Activated naive CD4-positive, alpha-beta T cell treated with anti-CD3 and anti-CD28 coated beads for 36 hours (primary cell): Measurements from ENCODE around the gene SNUPN. TPM values are rescaled to one million over a fixed set of nuclear protein-coding genes. Genes with fewer than 3 reads are reported as not detected.
A peak's percentile ranks its signal among the peaks of the same experiment; 100 is the strongest.

Experiments
- CTCF ChIA-PET: fragments of 350-600 bp; sonication (Branson Sonifier 250); formaldehyde crosslinking; loops from one replicate; lab custom pipeline; 2021; ENCODE audit warnings: antibody characterized with exemption; lab: Charles Lee
- DNase-seq: peaks from one replicate; pipeline ENCODE4 v3.0.0-alpha.2; 2020
- H3K27ac Mint-ChIP-seq: one replicate; pipeline ENCODE4 v1.8.0; 2021; ENCODE audit warnings: mild to moderate bottlenecking, mixed read lengths
- H3K27me3 Mint-ChIP-seq: one replicate; pipeline ENCODE4 v1.8.0; 2021; ENCODE audit warnings: low read depth, mixed read lengths
- H3K36me3 Mint-ChIP-seq: one replicate; pipeline ENCODE4 v1.8.0; 2021; ENCODE audit warnings: low read depth, mixed read lengths
- H3K4me1 Mint-ChIP-seq: one replicate; pipeline ENCODE4 v1.8.0; 2021; ENCODE audit warnings: low read depth, mixed read lengths
- H3K4me3 Mint-ChIP-seq: one replicate; pipeline ENCODE4 v1.8.0; 2021; ENCODE audit warnings: mild to moderate bottlenecking, moderate library complexity, mixed read lengths
- H3K9me3 Mint-ChIP-seq: one replicate; pipeline ENCODE4 v1.8.0; 2021; ENCODE audit warnings: mixed read lengths
- intact Hi-C: fragments of 100-400 bp; cut with micrococcal nuclease; formaldehyde crosslinking; loops from one replicate; pipeline ENCODE4 v1.15.1; 2023
- total RNA-seq, 2 experiments: library from RNA; stranded (reverse); gene quantifications; one replicate each; pipeline ENCODE4 v1.2.3, GENCODE V29; 2021

SNUPN gene
- total RNA-seq, 2 experiments from 2014 or later, result 28.5 to 33.1 TPM

DNA sequence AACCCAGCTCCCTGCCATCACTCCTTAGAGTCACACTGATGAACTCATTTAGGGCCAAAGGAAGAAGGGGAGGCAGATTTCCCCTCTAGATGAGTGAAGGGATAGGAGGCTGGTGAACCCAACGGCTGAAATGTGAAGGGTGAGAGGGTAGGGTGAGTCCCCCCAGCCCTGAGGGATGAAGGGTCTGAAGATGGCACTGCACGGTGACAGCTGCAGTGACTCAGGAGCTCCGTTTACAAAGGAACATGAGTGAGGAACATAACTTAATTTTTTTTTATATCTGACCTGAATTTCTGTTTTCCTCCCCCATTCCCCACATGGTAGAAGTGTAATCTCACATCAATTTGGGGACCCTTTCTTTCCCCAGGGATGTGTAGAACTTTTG, 36.2 kb upstream of the SNUPN start:
- DNase-seq, result no peak
- no peaks in the 10 kb centered on the region for H3K36me3 Mint-ChIP-seq
- no peak overlapping the region for H3K27ac Mint-ChIP-seq
- no peaks in the 10 kb centered on the region for H3K9me3 Mint-ChIP-seq
- intact Hi-C loops, result no loop called here
- no peaks in the 10 kb centered on the region for H3K27me3 Mint-ChIP-seq
- no peaks in the 10 kb centered on the region for H3K4me1 Mint-ChIP-seq
- CTCF ChIA-PET, result no interaction called here
- no peak overlapping the region for H3K4me3 Mint-ChIP-seq

DNA sequence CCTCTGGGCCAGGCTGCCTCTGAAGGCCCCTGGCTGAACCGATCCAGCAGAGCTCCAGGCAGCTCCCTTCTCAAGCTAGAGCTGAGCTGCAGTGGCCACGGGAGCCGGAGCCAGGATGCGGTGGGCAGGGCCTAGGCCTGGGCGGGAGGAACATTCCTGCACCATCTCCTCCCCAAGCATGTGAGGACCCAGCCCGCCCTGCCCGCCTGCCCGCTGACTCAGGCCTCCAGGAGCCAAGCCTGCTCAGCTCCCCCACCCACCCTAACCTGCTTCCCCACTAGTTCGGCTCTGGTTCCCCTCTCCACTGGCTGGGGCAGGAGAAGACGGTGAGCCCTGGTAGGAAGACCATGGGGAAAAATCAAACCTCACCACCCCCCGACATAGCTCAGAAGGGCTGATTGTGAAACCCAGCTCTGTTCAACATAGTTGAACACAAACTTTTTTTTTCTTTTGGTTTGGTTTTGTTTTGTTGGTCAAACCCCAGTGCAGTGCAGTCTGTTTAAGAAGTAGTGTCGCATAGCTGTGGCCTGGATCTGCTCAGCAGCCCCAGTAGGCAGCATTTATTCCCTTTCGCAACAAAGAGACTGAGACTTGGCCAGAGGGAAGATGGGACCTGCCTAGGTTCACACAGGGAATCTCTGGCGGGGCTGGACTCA, 35.7 kb upstream of the SNUPN start:
- Mint-ChIP-seq H3K36me3 (no peaks in the 10 kb centered on the region), H3K27ac (no peak overlapping the region), H3K9me3 (no peaks in the 10 kb centered on the region), H3K27me3 (no peaks in the 10 kb centered on the region), H3K4me1 (no peaks in the 10 kb centered on the region), H3K4me3 (no peak overlapping the region)
- intact Hi-C loops, result no loop called here
- no peak for DNase-seq
- CTCF ChIA-PET, result no interaction called here

DNA sequence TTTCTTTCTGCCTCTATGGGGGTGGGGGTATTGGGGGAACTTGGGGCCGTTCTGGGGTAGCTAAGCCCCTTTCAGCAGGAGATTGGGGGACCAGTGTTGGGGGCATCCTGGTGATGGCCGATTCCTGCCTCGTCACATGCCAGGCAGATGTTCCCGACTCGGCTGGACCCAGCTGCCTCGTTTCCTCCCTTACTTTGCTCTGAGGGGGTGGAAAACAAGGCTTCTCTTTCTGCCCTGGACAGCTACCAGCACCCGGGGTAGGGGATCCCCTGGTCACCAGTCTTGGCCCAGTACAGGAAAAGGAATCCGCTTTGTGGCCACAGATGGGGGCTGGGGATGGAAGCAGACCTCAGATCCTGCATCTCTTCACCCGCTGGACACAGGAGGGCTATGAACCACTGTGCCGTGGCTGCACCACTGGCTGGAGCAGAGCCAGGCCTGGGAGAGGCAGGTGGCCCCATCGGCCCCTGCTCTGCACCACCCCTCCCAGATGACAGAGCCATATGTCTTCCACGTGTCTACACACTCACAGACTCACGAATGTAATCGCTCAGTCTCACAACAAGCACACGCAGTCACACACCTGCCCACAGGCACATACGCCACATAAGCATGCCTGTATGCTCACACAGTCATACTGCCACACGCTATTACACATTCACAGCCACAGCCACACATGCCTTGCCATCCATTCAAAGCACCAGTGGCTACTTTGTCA, 34.6 kb upstream of the SNUPN start:
- intact Hi-C loops, result no loop called here
- H3K27ac Mint-ChIP-seq, result no peak overlapping the region
- H3K9me3 Mint-ChIP-seq, result no peaks in the 10 kb centered on the region
- CTCF ChIA-PET, result no interaction called here
- DNase-seq, result no peak
- H3K4me1 Mint-ChIP-seq, result no peaks in the 10 kb centered on the region
- no peak overlapping the region for H3K4me3 Mint-ChIP-seq
- no peaks in the 10 kb centered on the region for H3K36me3 Mint-ChIP-seq
- no peaks in the 10 kb centered on the region for H3K27me3 Mint-ChIP-seq

DNA sequence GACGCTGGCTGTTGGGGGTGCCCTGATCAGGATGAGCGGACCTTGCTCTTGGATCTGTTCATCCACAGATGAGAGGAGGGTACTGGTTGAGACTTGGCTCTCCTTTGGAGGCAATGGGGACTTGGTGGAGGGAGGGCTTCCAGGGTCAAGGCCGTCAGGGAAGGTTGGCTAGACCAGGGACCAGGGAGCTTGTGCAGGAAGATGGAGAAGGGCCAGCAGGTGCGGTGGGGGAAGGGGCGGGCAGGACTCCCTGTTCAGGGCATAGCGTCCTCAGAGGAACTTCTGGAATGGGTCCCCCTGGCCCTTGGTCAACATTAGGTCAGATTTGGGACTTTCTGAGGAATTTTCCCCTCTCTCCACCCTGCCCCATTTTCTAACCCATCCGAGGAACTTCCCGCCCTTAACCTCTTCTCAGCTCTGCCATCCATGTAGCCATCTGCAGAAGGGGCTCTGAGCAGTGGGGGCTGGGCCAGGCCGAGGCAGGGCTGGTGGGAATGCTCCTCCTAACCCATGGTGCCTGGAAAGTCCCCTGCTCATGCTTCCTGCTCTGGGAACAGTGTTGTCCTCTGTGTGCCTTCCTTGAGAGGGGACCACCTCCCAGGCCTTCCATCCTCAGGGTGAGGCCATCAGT, 33.7 kb upstream of the SNUPN start:
- CTCF ChIA-PET, result no interaction called here
- Mint-ChIP-seq H3K4me3 (no peak overlapping the region), H3K4me1 (no peaks in the 10 kb centered on the region), H3K9me3 (no peaks in the 10 kb centered on the region), H3K27me3 (no peaks in the 10 kb centered on the region), H3K27ac (no peak overlapping the region), H3K36me3 (no peaks in the 10 kb centered on the region)
- intact Hi-C loops, result no loop called here
- DNase-seq, result no peak

GRCh38 chr15:75656813-75657212, 31.3 kb upstream of the SNUPN start:
- Mint-ChIP-seq H3K27me3 (no peaks in the 10 kb centered on the region), H3K36me3 (no peaks in the 10 kb centered on the region), H3K9me3 (no peaks in the 10 kb centered on the region), H3K4me1 (peaks cover 3% of the 10 kb centered on the region), H3K27ac (no peak overlapping the region), H3K4me3 (no peak overlapping the region)
- intact Hi-C loops, result no loop called here
- DNase-seq, result no peak
- CTCF ChIA-PET, result no interaction called here

- no peaks in the 10 kb centered on the region for H3K9me3 Mint-ChIP-seq
- intact Hi-C loops, result no loop called here
- no peak overlapping the region for H3K4me3 Mint-ChIP-seq
- CTCF ChIA-PET, result no interaction called here
- DNase-seq, result no peak
- no peaks in the 10 kb centered on the region for H3K36me3 Mint-ChIP-seq
- H3K27me3 Mint-ChIP-seq, result no peaks in the 10 kb centered on the region
- peaks cover 8% of the 10 kb centered on the region for H3K4me1 Mint-ChIP-seq
- no peak overlapping the region for H3K27ac Mint-ChIP-seq
Measured at GRCh38 chr15:75656331-75656730, 30.8 kb upstream of the SNUPN start.

DNA sequence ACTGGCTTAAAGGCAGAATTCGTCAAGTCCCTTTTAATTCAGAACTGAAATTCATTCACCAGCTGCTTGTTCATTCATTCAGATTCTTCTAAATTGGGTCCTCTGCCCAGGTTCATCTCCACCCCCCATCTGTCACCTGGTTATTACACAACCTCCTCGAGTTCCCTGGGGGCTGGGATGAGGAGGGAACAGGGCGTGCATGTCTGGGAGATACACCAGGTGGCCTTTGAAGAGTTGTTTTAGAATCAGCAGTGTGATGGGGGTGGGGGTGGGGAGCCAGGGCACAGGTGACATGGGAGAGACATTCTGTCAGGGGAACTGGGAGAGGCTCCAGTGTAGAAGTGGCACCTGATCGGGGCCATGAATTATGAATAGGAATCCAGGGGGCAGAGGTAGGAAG, 30.4 kb upstream of the SNUPN start:
- intact Hi-C loops, result no loop called here
- no peak for DNase-seq
- Mint-ChIP-seq H3K27ac (no peak overlapping the region), H3K4me3 (no peak overlapping the region), H3K36me3 (no peaks in the 10 kb centered on the region), H3K27me3 (no peaks in the 10 kb centered on the region), H3K9me3 (no peaks in the 10 kb centered on the region), H3K4me1 (peaks cover 12% of the 10 kb centered on the region)
- CTCF ChIA-PET, result no interaction called here

DNA sequence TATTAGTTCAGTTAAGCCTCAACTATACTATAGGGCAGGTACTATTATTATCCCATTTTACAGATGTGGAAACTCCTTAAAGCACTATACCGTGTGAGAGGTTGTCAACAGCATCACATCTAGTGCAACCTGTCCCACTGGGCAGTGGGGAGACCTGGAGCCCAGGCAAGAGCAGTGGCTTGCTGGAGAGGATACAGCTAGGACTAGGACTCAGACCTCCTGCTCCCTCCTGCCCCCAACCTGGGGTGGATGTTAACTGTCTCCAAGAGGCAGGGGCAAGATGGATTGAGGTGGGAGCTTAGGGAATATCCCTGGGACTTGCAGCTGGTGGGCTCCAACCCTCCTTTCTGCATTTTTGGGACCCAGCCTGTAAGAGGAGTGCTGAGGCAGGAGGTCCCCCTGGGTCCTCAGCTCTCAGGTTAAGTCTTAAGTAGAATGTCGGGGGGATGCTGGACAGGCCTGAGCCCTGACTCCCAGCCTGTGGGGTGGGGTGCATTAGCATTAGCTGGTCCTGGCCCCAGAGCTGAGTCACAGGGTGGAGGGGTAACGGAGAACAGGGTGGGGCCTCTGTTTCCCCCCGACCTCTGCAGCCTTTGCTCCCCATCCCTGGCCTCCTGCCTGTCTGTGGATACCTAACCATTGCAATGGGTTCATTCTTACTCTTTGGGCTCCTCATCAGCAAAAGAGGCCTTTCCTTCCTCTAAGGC, 28.8 kb upstream of the SNUPN start:
- no peaks in the 10 kb centered on the region for H3K27me3 Mint-ChIP-seq
- no peaks in the 10 kb centered on the region for H3K9me3 Mint-ChIP-seq
- H3K4me3 Mint-ChIP-seq, result no peak overlapping the region
- no peaks in the 10 kb centered on the region for H3K36me3 Mint-ChIP-seq
- no peak for DNase-seq
- H3K4me1 Mint-ChIP-seq, result peaks cover 13% of the 10 kb centered on the region
- intact Hi-C loops, result no loop called here
- CTCF ChIA-PET, result no interaction called here
- no peak overlapping the region for H3K27ac Mint-ChIP-seq

GRCh38 chr15:75653347-75653913, 27.9 kb upstream of the SNUPN start:
- Mint-ChIP-seq H3K36me3 (no peaks in the 10 kb centered on the region), H3K4me3 (no peak overlapping the region), H3K9me3 (no peaks in the 10 kb centered on the region), H3K27ac (no peak overlapping the region), H3K27me3 (no peaks in the 10 kb centered on the region), H3K4me1 (peaks cover 13% of the 10 kb centered on the region)
- intact Hi-C loops, result no loop called here
- no peak for DNase-seq
- CTCF ChIA-PET, result no interaction called here

DNA sequence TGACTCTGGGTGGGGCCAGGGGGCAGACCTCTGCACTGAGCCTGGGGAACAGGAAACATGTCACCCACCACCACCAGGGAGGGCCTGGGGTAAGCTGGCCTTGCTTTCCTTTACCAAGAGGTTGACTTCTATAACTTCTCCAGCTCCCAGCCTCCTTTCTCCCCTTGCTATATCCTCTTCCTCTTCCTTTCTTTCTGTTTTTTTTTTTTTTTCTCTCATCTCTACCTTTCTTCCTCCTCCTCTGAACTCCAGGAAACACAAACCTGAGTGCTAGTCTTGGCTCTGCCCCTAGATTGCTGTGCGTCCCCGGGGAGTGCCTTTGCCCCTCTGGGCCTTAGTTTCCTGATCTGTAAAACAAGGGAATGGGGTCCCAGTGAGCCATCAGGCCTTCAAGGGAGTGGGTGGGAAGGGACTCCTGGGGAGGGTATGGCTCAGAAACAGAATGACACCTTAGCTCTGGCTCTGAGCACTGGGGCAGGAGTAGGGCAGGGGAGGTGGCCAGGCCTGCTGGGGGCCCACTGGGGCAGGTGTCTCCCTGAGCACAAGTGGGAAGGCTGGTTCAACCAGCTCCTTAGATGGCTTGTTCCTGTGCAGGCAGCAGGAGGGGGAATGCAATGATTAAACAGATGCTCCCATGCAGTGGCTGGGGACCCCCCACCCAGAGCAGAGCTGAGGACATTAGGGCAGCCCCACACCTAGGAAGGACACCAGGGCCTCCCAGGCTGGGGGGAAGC, 26.5 kb upstream of the SNUPN start:
- no peak overlapping the region for H3K27ac Mint-ChIP-seq
- no peak for DNase-seq
- H3K4me3 Mint-ChIP-seq, result no peak overlapping the region
- intact Hi-C loops, result no loop called here
- no peaks in the 10 kb centered on the region for H3K36me3 Mint-ChIP-seq
- no peaks in the 10 kb centered on the region for H3K9me3 Mint-ChIP-seq
- H3K27me3 Mint-ChIP-seq, result no peaks in the 10 kb centered on the region
- CTCF ChIA-PET, result interaction anchor here (0.6 to 1.1 kb wide), 2 partner anchors 143 to 477 kb away, joined by 4 read pairs; no protein-coding TSS in a partner anchor
- peaks cover 13% of the 10 kb centered on the region for H3K4me1 Mint-ChIP-seq

DNA sequence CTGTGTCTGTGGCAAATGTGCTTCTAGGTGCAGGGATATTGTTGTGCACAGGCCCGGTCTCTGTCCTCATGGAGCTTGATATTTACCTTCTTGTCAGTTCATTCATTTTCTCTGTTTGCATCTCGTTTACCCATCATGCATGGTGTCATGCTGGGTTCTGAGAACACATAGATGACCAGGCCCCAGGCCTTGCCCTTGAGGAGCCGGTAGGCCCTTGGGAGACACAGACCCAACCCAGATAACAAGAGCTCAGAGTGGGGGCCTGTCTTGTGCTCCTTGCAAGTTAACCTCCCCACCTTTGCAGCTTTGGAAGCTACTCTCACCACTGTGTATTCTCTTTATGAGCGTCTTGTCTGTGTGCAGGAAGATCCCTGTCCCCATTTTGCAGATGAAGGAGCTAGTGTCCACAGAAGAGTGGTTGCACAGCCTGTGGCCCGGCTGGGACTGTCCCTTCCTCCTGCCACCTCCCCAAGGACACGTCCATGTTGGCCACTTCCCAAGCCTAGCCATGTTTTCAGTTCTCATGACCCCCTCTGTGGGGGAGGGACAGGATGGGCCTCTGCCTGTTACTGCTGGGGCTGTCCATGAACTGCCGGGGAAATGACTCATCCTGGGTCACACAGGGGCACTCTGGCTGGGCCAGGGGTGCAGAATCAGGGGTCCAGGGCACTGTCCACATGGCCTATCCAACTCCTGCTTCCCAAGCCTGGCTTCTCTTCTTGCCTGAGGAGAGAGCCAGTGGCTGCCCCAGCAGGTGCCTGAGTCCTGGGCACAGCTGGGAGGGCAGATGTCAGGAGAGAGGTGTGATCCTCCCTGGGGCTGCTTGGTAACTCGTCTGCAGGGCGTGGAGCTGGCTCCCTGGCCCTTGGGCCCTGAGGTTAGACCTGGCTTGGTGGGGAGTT, 25.6 kb upstream of the SNUPN start:
- Mint-ChIP-seq H3K27ac (peak overlapping the region; percentile 10), H3K36me3 (no peaks in the 10 kb centered on the region), H3K9me3 (no peaks in the 10 kb centered on the region), H3K4me1 (peaks cover 18% of the 10 kb centered on the region), H3K27me3 (no peaks in the 10 kb centered on the region), H3K4me3 (no peak overlapping the region)
- peak; percentile 19 for DNase-seq
- CTCF ChIA-PET, result interaction anchor here (1.1 kb wide), 1 partner anchor 142 kb away, joined by 4 read pairs; no protein-coding TSS in a partner anchor
- intact Hi-C loops, result no loop called here
